Uterus (tissue), 4 donors: Measurements from ENCODE around the gene ZMYND15. TPM values are rescaled to one million over a fixed set of nuclear protein-coding genes. Genes with fewer than 3 reads are reported as not detected.

ENCODE experiments used
- DNase-seq, 2 donors: peaks; one replicate each; pipeline ENCODE4 v3.0.0-alpha.2; 2019 to 2020
- H3K27ac ChIP-seq, 2 donors: fragments of 200-600 bp; sonication (generic); 1 replicate in 1 of 2; 2 replicates in 1 of 2; pipeline ENCODE4 v1.5.1; 2016 to 2018
- H3K27me3 ChIP-seq, 2 donors: fragments of 200-600 bp; sonication (generic); one replicate each; pipeline ENCODE4 v1.5.1; 2018 to 2019; ENCODE audit warnings: control low read depth in 1 of 2
- H3K36me3 ChIP-seq, 2 donors: fragments of 200-600 bp; sonication (generic); one replicate each; pipeline ENCODE4 v1.5.1; 2019; ENCODE audit warnings: control low read depth in 1 of 2
- H3K4me1 ChIP-seq, 2 donors: fragments of 200-600 bp; sonication (generic); one replicate each; pipeline ENCODE4 v1.5.1; 2018 to 2019; ENCODE audit warnings: control low read depth in 1 of 2
- H3K4me3 ChIP-seq, 2 donors: fragments of 200-600 bp; sonication (generic); 1 replicate in 1 of 2; 2 replicates in 1 of 2; pipeline ENCODE4 v1.5.1; 2018 to 2019; ENCODE audit warnings: mild to moderate bottlenecking in 1 of 2
- H3K9me3 ChIP-seq, 2 donors: fragments of 200-600 bp; sonication (generic); one replicate each; pipeline ENCODE4 v1.5.1; 2019; ENCODE audit warnings: control low read depth in 1 of 2
- CTCF ChIP-seq, 4 experiments: fragments of 200-600 bp in 2 of 4; fragments of 450-650 bp in 2 of 4; sonication (generic) in 2 of 4; IDR thresholded peaks; one replicate each; pipeline ENCODE4 v1.5.1; 2016 to 2019; ENCODE audit warnings: antibody characterized with exemption in 4 of 4, mild to moderate bottlenecking in 2 of 4, moderate library complexity in 1 of 4
- POLR2A ChIP-seq, 2 donors: fragments of 450-650 bp; IDR thresholded peaks; one replicate each; pipeline ENCODE4 v1.6.1; 2016; ENCODE audit warnings: antibody characterized with exemption in 2 of 2, mild to moderate bottlenecking in 1 of 2, moderate library complexity in 1 of 2
- intact Hi-C: fragments of 100-400 bp; cut with DNase I; formaldehyde crosslinking; loops from one replicate; pipeline ENCODE4 v1.15.1; 2023; ENCODE audit warnings: low total_unique reads
- total RNA-seq, 4 donors: library from RNA; depleted of rRNA in 3 of 4; stranded (reverse); fragments of >200 nt in 3 of 4; gene quantifications; one replicate each; pipeline versions ENCODE4 v1.1.0 to v1.2.4, GENCODE V29; 2014 to 2023
- donor health status: DM: yes; HTN: yes; CAD: no.

ZMYND15 gene
- total RNA-seq, 4 donors from 2014 or later: 0.58 to 0.69 TPM; not detected in 2

- no peak overlapping the region for H3K27ac ChIP-seq
- H3K36me3 ChIP-seq: no peaks in the 10 kb centered on the region
- TF ChIP-seq CTCF (IDR thresholded peaks at IDR 0.05) (no peak), POLR2A (IDR thresholded peaks at IDR 0.05) (no peak)
- H3K9me3 ChIP-seq: no peaks in the 10 kb centered on the region
- intact Hi-C loops: no loop called here
- no peak for DNase-seq
- no peak overlapping the region for H3K4me3 ChIP-seq
- no peaks in the 10 kb centered on the region for H3K27me3 ChIP-seq
- no peaks in the 10 kb centered on the region for H3K4me1 ChIP-seq
These were observed 12.3 kb downstream of the ZMYND15 start for GRCh38 chr17:4751932-4752331.

DNA sequence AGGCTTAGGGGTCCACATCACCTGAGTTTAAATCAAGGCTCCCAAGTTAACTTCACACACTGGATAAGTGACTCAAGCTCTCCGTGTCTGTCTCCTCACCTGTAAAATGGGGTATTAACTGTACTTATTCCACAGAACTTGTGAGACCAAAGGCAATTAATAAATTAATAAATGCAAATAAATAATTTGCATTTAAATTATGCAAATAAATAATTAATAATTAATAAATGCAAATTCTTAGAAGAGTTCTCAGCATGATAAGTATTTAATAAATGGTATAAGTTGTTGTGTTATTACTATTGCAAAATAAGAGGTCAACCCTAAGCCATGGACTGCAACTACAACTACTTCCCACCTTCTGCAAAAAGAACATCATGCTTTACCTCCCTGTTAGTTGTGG is 13.8 kb downstream of the ZMYND15 start:
- TF ChIP-seq CTCF (IDR thresholded peaks at IDR 0.05) (no peak), POLR2A (IDR thresholded peaks at IDR 0.05) (no peak)
- no peaks in the 10 kb centered on the region for H3K27me3 ChIP-seq
- no peak overlapping the region for H3K27ac ChIP-seq
- intact Hi-C loops: no loop called here
- H3K36me3 ChIP-seq: no peaks in the 10 kb centered on the region
- H3K4me3 ChIP-seq: no peak overlapping the region
- DNase-seq: no peak
- H3K9me3 ChIP-seq: no peaks in the 10 kb centered on the region
- H3K4me1 ChIP-seq: no peaks in the 10 kb centered on the region

GRCh38 chr17:4759776-4760236 is 20.2 kb downstream of the ZMYND15 start:
- no peak overlapping the region for H3K4me3 ChIP-seq
- intact Hi-C loops: no loop called here
- no peak for DNase-seq
- H3K27ac ChIP-seq: no peak overlapping the region
- H3K27me3 ChIP-seq: no peaks in the 10 kb centered on the region
- no peaks in the 10 kb centered on the region for H3K9me3 ChIP-seq
- no peak for TF ChIP-seq CTCF (IDR thresholded peaks at IDR 0.05)
- TF ChIP-seq POLR2A (IDR thresholded peaks at IDR 0.05): no peak
- no peaks in the 10 kb centered on the region for H3K4me1 ChIP-seq
- no peaks in the 10 kb centered on the region for H3K36me3 ChIP-seq

DNA sequence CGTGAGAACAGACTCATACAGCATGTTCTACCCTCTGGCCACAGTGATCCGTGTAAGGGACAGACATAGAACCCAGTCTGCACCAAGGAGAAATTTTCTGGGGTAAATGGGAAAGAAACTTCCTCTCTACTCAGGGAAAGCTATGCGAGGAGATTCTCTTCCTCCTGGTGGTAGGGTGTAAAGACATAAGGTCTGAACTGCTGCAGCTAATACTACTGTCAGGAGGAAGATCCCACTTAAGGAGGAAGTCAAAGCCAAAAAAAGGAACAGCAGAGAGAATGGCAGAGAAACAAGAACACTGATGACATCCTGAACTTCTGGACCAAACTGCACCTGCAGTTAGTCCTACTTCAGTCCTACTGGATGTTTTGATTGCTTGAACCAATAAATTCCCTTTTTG is 25.0 kb downstream of the ZMYND15 start:
- H3K4me1 ChIP-seq: no peaks in the 10 kb centered on the region
- no peak for DNase-seq
- no peaks in the 10 kb centered on the region for H3K36me3 ChIP-seq
- no peak overlapping the region for H3K27ac ChIP-seq
- TF ChIP-seq POLR2A (IDR thresholded peaks at IDR 0.05) (no peak), CTCF (IDR thresholded peaks at IDR 0.05) (no peak)
- H3K4me3 ChIP-seq: no peak overlapping the region
- intact Hi-C loops: no loop called here
- no peaks in the 10 kb centered on the region for H3K27me3 ChIP-seq
- no peaks in the 10 kb centered on the region for H3K9me3 ChIP-seq

DNA sequence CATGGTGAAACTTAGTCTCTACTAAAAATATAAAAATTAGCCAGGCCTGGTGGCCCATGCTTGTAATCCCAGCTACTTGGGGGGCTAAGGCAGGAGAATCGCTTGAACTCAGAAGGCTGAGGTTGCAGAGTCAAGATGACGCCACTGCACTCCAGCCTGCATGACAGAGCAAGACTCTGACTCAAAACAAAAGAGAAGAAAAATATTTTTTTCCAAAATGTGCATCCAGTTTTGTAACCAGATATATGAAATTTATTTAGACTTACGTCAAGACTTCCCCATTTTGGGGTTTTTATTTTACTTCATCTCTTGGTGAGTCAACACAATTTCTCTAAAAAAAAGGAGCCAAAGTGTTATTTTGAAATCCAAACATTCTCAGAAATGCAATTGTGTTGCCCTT is 26.6 kb downstream of the ZMYND15 start:
- no peak for DNase-seq
- no peaks in the 10 kb centered on the region for H3K27me3 ChIP-seq
- no peak overlapping the region for H3K4me3 ChIP-seq
- no peak overlapping the region for H3K27ac ChIP-seq
- TF ChIP-seq POLR2A (IDR thresholded peaks at IDR 0.05): no peak
- TF ChIP-seq CTCF (IDR thresholded peaks at IDR 0.05): no peak
- no peaks in the 10 kb centered on the region for H3K36me3 ChIP-seq
- no peaks in the 10 kb centered on the region for H3K4me1 ChIP-seq
- no peaks in the 10 kb centered on the region for H3K9me3 ChIP-seq
- intact Hi-C loops: no loop called here
